Omental fat pad (tissue), 4 donors: ENCODE measurements around the gene PIAS3. TPM values are rescaled to one million over a fixed set of nuclear protein-coding genes. Genes with fewer than 3 reads are reported as not detected.

Experiments used
- ATAC-seq: fragments of 150-250 bp; one replicate; pipeline ENCODE4 v1.9.1; 2016; ENCODE audit warnings: mild to moderate bottlenecking, moderate library complexity; ENCODE audit not compliant: low FRiP score
- DNase-seq: peaks from one replicate; pipeline ENCODE4 v3.0.0-alpha.2; 2019; ENCODE audit warnings: low spot score
- total RNA-seq, 4 donors: library from RNA; depleted of rRNA; stranded (reverse); fragments of >200 nt; gene quantifications; one replicate each; pipeline ENCODE4 v1.1.0, GENCODE V29; 2016
- TF ChIP-seq, protein P1 (sequence below), 3 donors: fragments of 450-650 bp; IDR thresholded peaks; one replicate each; pipeline ENCODE4 v1.5.1; 2016 to 2017; ENCODE audit warnings: antibody characterized with exemption in 3 of 3, mild to moderate bottlenecking in 3 of 3, moderate library complexity in 2 of 3

PIAS3 gene
- total RNA-seq, 4 donors from 2014 or later = 7.8 to 25.1 (median 14.5) TPM

DNA sequence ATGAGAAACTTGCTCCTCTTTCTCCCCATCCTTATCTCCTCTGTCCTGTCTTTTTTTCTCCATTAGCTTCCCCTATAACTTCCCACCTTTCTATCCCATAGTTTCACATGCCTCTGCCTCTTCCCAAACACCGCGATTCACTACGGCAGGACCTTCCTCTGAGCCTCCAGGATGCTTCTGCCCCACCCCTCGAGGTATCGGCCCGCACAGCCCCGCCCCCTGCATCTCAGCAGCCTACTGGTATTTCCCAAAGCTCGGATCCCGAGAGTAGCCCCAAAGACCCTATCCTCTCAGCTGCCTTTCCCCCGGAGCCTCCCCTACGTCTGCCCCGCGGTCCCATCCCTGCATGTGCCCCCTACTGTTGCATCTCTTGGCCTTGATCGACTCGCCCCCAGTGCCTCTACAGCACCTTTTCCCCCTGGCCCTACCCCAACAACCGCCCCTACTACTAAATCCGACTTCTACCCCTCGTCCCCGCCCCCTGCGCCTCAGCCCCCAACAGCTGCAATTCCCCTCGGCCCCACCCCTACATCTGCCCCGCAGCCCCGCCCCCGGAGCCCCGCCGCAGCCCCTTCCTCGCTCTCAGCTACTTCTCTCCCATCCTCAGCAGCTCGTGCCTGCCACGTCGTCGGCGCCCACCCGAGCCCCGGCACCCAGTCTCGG lies 512 bp downstream of the PIAS3 start:
- TF ChIP-seq, protein P1, sequence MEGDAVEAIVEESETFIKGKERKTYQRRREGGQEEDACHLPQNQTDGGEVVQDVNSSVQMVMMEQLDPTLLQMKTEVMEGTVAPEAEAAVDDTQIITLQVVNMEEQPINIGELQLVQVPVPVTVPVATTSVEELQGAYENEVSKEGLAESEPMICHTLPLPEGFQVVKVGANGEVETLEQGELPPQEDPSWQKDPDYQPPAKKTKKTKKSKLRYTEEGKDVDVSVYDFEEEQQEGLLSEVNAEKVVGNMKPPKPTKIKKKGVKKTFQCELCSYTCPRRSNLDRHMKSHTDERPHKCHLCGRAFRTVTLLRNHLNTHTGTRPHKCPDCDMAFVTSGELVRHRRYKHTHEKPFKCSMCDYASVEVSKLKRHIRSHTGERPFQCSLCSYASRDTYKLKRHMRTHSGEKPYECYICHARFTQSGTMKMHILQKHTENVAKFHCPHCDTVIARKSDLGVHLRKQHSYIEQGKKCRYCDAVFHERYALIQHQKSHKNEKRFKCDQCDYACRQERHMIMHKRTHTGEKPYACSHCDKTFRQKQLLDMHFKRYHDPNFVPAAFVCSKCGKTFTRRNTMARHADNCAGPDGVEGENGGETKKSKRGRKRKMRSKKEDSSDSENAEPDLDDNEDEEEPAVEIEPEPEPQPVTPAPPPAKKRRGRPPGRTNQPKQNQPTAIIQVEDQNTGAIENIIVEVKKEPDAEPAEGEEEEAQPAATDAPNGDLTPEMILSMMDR (IDR thresholded peaks at IDR 0.05) = no peak

DNA sequence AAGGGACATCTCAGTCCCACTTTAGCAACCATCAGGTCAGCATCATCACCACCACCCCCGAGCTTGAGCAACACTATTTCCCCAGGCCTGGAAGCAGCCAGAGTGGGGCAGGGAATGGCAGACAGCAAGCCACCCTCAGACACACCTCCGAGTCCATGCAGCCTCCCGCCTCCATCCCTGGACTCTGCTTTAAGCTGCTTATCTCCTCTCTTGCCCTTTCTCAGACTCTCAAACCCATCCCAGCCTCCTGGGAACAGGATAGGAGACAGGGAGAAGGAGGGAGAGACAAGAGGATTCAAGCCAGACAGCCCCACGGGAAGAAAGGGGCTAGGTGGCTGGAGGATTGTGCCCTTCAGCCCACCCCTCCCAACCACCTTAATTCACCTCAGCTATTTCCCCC lies 1.7 kb downstream of the PIAS3 start:
- no peak for ATAC-seq
- TF ChIP-seq, protein P1 (IDR thresholded peaks at IDR 0.05) = no peak
- no peak for DNase-seq

More for the DNA sequence above, 512 bp downstream of the PIAS3 start:
- ATAC-seq = peak; percentile 16
- no peak for DNase-seq

DNA sequence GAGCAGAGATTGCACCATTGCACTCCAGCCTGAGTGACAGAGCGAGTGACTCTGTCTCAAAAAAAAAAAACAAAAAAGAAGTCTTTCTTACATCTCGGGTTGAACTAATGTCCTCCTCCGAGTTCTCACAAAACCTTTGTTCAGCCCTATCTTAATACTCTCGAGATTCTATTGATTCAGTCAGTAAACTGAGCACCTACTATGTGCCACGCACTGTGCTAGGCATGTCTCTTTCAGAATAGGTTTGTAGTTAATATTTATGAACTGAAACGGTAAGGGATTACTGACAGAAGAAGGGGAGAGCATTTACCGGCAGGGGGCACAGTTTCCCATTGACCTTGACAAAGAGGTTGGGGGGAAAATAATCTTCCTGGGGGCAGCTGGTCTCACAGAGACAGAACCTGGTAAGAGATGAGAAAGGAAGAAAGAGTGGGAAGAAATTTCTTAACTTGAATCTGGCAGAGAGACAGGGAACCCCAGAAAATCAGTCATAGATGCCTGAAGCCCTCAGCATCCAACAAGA lies 3.4 kb downstream of the PIAS3 start:
- ATAC-seq = no peak
- no peak for DNase-seq
- TF ChIP-seq, protein P1 (IDR thresholded peaks at IDR 0.05) = no peak

DNA sequence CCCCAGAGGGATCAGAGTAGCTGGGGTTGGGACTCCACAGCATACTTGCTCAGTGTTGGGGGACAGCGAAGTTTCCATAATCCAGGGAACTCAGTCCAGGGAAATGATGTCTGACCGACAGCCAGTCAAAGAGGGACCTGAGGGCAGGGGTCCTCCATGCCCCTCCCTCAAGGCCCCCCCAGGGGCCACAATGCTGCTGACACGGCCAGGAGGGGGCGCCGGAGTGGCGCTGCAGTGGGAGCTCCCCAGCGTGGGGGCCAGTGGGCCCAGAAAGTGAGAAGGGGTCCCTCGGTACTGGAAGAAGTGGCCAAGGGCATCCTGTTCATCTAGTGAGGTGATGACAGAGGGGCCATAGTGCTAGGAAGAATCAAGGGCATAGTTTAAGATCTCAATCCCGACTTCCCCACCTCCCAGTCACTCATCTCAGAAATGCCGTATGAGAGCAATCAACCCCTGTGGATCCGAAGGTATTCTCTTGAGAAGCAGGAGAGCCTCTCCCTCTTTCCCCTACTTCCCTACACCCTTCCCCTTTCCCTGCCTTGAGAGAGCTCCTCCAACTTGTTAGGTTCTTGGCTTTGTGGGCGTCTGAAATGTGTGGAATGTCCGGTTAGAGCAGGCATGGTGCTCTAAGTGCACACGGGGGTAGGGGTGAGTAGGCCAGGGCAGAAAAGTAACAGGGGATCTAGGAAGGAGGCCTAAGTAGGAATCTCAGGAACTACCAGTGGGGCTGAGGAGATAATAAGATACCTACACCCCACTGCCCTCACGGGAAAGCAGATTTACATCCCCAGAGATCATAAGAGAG lies 9.3 kb downstream of the PIAS3 start:
- TF ChIP-seq, protein P1 (IDR thresholded peaks at IDR 0.05) = no peak
- no peak for ATAC-seq
- DNase-seq = no peak

DNA sequence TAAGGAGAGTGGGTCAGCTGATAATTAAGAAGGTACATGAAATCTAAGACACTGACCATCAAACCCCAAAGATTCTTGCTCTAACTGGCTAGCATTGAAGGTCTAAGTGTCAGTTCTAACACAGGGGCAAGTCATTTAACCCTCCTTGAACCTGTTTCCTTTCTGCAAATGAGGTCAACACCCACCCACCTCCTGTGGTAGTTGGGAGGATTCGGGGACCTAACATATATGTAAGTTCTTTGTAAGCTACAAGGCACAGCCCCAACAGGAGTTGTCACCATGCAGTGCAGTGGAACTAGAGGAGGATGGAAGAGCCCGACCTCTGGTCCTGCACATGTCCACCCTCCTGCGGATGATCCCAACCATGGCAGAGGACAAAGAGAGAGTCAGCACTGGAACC lies 11.1 kb downstream of the PIAS3 start:
- no peak for ATAC-seq
- DNase-seq = no peak
- TF ChIP-seq, protein P1 (IDR thresholded peaks at IDR 0.05) = no peak

DNA sequence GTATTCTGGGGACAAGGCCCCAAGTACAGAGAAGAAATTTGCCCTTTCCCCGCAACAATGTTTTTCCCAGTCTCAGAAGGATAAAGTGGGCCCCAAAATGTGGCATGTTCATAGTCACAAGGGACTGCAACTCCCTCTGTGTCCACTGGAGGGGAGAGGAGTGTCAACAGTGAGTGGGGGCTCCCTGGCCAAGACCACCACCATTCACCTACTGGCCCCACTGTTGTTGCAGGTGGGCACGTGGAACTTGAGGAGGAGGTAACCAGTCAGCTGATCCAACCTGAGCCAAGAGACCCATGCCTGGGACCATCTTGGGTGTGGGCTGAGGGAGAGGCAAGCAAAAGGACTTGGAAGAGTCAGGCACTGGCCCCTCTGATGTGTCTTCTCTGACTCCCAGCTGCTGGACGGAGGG lies 12.7 kb downstream of the PIAS3 start:
- TF ChIP-seq, protein P1 (IDR thresholded peaks at IDR 0.05) = no peak
- DNase-seq (no peak), ATAC-seq (peak; percentile 16)
